Measurements from ENCODE around the gene PMS2.
"Not testable (repeated sequence)": the region's sequence is repeated elsewhere in the genome, so short reads cannot be mapped to it uniquely, and the experiment has no call there.

Gene PMS2, protein sequence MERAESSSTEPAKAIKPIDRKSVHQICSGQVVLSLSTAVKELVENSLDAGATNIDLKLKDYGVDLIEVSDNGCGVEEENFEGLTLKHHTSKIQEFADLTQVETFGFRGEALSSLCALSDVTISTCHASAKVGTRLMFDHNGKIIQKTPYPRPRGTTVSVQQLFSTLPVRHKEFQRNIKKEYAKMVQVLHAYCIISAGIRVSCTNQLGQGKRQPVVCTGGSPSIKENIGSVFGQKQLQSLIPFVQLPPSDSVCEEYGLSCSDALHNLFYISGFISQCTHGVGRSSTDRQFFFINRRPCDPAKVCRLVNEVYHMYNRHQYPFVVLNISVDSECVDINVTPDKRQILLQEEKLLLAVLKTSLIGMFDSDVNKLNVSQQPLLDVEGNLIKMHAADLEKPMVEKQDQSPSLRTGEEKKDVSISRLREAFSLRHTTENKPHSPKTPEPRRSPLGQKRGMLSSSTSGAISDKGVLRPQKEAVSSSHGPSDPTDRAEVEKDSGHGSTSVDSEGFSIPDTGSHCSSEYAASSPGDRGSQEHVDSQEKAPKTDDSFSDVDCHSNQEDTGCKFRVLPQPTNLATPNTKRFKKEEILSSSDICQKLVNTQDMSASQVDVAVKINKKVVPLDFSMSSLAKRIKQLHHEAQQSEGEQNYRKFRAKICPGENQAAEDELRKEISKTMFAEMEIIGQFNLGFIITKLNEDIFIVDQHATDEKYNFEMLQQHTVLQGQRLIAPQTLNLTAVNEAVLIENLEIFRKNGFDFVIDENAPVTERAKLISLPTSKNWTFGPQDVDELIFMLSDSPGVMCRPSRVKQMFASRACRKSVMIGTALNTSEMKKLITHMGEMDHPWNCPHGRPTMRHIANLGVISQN

DNA sequence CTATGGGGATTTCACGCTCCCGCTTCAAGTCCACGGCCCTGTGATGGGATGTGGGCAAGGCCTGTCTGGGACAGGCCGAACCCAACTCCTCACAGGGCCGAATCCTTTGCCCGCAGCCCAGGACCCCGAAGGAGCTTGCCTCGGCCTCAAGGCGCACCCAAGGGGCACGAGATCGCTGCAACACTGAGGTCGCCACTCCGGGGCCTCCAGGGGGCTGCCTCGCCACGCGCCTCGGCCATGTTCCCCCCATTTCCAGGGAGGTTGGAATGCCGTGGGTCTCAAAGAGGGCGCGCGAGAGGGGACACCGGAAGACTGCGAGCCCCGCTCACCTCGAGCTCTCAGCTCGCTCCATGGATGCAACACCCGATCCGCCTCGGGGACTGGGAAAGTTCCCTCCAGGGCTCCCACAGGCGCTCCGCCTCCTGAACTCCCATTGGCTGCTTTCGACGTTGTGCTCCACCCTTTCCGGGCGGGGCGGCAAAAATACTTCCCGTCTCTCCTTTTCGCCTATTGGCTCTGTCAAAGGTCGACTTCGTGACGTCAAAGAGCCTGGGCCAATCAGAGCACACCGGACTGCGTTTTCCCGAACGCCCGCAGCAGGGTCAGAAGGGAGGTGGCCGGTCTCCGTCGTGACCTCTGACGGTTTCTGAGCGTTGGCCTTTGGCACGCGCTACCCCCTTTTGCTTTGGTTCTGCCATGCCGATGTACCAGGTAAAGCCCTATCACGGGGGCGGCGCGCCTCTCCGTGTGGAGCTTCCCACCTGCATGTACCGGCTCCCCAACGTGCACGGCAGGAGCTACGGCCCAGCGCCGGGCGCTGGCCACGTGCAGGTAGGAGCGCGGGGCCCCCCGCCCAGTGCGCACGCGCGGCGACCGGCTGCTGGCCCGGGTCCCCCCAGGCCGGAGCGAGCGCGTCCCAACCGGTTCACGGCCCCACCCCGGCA is at the start of gene PMS2, which contains the start of gene AIMP2:
Gene PMS2 (minus strand): TSS at position 382 of the 944 bp plus-strand sequence. CDS start 30 bp downstream, at position 352.
Gene AIMP2 (plus strand): TSS at position 605 of the 944 bp plus-strand sequence. CDS start 92 bp downstream, at position 697.
- peak; percentile 96 for DNase-seq

DNA sequence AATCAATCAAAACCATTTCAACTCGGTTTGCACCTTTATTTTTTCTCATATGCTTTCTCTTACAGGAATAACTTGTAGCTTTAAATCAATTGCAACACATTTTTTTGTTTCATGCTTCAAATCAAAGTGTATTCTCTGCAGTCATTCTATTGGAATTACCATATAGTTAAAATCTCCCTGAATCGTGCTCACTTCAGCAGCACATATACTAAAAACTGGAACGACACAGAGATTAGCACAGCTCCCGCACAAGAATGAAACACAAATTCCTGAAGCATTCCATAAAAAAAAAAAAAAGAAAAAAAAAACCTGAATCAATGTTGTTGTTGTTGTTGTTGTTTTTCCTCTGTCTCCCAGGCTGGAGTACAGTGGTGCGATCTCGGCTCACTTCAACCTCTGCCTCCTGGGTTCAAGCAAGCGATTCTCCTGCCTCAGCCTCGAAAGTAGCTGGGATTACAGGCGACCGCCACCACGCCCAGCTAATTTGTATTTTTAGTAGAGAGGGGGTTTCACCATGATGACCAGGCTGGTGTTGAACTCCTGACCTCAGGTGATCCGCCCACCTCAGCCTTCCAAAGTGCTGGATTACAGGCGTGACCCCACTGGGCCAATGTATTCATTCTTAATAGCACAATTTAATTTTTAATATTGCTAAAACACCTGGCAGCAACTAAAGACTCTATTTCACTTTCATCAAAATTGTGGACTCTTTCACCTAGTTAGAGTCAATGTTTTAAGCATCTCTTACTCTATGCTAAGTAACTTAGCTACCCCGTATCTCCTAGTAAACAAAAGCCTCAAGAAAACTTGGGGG is 48.7 kb upstream of the PMS2 start:
- DNase-seq, result no peak

DNA sequence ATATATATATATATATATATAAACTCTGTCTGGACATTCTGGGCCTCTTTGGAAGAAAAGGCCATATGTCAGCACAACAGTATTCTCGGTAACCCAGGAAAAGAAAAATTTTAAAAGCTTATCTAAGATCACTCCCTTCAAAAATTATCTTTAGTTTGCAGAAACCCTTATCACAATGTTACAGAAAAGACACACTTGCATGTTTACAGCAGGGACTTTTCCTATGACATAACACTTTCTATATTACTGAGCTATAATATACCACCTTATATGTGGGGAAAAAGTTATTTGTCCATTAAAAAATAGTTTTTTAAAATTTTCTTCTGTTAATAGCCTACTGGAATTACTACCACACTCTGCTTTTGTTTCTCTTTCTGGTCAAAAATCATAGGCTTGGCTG is 47.8 kb upstream of the PMS2 start:
- DNase-seq, result no peak

DNA sequence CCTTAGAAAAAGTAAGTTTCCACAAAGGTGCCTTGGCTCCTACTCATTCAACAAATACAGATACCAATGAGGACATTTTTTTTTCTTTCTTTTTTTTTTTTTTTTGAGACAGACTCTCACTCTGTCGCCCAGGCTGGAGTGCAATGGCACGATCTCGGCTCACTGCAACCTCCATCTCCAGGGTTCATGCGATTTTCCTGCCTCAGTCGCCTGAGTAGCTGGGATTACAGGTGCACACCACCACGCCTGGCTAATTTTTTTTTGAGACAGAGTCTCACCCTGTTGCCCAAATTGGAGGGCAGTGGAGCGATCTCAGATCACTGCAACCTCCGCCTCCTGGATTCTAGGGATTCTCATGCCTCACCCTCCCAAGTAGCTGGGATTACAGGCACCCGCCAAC is 42.3 kb upstream of the PMS2 start:
- not testable (repeated sequence) for DNase-seq

DNA sequence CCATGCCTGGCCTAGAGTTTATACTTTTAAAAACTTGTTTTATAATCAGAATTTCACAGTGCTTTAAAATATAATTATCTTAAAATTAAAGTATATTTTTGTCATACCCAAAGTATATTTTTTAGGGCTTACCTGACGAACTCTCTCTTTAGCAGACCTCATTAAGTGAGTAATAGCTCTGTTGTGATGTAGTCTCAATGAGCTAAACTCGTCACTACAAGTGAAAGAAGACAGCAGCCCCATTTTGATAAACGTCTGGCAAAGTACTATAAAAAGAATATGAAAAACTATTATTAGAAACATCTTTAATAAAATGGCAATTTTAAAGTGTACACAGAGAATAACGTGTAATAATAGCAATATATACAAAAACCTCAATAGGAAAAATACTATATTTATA is 40.9 kb upstream of the PMS2 start:
- no peak for DNase-seq

DNA sequence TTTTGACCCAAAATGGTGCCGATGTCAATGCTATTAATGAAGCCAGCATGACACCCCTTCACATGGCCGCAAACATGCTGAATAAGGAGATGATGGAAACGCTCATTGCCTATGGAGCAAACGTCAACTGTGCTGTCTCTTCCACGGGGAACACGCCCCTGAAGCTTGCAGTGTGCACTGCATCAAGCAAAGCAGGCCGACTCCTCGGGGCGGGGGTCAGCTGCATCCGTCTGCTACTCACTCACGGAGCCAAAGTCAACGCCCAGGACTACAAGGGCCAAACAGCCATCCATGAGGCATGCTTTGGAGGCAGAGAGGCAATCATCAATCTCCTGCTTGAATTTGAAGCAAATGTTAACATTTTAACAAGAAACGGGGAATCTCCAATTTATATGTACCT is 26.8 kb upstream of the PMS2 start:
- no peak for DNase-seq

DNA sequence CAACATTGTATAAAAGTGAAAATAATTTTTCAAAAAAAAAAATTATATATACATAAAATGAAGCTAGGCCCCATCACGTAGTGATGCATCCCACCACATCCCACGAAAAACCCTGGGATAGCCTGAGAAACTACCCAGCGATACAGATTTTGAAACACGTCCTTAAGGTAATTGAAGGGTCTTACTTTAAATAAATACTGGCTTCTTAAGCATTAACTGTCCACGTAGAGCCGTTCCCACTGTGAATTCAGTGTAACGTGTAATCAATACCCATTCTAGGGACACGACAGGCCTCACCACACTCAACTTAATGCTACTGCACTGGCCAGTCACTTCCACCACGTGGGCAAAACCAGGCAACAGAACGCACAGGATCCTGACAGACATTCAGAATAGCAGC is 26.3 kb upstream of the PMS2 start:
- DNase-seq, result no peak

DNA sequence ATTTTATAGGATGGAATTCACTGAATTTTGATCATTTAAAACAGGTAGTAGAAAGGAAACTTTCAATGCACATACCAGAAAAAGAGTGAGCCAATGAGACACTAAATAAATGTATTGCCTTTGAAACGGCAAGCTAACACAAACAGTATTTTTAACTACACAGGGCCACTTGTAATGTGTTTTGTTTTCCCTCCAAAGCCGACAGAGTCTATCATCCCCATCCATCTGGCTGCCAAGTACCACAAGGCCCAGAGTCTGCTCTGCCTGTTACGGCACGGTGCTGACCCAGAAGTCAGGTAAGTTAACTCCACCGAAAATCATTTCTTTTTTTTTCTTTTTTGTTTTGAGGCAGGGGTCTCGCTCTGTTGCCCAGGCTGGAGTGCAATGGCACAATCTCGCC is 23.8 kb upstream of the PMS2 start:
- no peak for DNase-seq

DNA sequence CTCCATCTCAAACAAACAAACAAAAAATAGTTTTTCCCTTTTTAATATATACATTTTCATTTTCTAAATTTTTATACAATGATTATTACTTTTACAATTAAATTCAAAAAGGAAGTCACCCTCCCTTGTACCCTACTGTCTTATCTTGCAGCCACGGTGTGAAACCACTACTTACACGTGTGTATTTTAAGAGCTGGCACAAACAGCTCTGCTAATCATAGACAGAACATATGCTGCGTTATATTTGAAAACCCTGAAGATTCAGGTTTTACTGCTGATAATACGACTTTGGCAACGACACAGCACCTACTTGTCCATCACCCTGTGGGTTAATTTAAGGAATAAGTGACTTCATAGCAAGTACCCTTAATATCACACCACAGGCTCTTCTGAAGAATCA is 23.3 kb upstream of the PMS2 start:
- no peak for DNase-seq

DNA sequence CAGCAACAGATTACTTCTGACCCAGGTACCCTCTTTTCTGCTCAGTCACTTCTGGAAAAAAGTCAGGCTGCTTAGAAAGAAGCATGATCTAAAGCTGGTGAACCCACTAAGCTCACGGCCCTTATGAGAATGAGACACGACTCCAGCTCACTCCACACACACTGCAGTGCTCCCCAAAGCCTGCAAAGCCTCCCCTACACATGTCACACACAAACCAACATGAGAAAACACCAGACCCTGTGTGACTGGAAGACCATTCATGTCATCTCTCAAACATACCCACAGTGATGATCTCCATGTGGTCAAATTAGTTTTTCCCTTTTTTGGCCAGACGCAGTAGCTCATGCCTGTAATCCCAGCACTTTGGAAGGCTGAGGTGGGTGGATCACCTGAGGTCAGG is 22.7 kb upstream of the PMS2 start:
- DNase-seq, result no peak

DNA sequence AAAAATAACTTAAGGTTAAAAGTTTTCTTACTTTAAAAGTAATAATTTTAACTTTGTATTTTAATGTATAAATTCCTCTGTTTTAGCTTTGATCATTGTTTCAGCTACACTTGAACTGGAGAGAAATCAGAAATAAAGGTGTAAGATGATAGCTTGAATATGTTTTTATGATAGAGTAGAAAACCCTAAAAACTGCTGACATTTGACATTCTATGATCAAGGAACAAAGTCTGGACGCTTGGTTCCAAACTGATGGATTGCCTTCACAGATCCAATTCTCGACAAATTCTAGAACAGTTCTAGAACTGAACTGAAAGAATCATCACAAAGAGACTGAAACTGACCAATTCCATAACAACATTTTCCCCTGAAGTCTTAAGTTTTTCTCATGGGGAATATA is 22.1 kb upstream of the PMS2 start, which contains the start of gene ANKRD61:
Gene ANKRD61 (plus strand): TSS at position 389 of the 400 bp plus-strand sequence. CDS start 0 bp downstream, at position 389.
- DNase-seq, result no peak

DNA sequence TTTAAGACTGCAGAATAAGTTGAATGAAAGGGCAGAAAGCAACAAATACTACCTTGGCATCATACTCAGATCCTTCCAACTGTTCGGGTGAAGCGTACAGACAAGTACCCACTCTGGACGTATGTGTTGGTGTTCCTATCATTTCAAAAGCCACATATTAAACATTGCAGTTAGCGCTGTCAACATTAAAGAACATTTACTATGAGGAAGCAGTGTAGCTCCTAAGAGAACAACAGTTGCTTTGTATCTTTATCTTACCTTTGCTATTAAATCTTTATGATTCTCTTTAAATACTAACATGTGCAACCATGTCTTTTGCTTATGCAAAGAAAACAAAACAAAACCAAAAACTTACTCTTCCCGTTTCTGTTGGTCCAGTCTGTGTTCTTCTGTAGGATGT is 19.7 kb upstream of the PMS2 start:
- no peak for DNase-seq

DNA sequence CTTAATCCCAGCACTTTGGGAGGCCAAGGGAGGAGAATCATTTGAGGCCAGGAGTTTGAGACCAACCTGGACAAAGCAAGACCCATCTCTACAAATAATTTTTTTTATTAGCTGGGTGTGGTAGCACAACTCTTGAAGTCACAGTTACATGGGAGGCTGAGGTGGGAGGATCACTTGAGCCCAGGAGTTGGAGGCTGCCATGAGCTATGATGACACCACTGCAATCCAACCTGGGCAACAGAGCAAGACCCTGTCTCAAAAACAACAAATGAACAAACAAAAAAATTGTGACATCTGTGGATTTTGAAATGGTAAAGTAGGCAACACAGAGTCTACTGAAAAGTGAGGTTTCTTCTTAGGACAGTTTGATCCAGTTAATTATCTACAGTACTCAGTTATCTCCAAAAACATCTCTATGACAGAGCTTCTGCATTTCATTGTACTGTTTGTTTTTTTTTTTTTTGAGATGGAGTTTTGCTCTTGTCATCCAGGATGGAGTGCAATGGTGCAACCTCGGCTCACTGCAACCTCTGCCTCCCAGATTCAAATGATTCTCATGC is 19.0 kb upstream of the PMS2 start:
- no peak for DNase-seq

DNA sequence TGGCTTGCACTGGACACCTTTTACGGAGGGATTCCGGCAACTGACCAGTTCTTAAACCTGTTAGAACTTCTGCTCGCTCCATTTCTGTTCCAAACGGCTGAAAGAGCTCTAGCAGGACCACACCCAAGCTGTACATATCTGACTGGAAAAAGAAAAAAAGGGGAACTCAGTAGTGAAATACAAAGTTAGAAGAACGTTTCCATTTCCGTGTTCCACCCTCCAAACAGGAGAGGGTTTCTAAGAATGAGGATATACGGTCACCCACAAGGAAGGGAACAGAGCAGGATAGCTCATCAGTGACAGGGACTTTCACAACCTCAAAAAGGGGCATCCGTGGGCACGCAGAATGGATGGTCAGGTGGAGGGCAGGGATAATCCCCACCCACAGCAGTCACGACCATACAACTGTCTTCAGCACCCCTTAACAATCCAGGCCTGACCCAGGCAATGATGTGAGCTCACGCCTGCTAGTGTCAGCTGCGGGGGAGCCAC is 18.0 kb upstream of the PMS2 start:
- DNase-seq, result no peak

DNA sequence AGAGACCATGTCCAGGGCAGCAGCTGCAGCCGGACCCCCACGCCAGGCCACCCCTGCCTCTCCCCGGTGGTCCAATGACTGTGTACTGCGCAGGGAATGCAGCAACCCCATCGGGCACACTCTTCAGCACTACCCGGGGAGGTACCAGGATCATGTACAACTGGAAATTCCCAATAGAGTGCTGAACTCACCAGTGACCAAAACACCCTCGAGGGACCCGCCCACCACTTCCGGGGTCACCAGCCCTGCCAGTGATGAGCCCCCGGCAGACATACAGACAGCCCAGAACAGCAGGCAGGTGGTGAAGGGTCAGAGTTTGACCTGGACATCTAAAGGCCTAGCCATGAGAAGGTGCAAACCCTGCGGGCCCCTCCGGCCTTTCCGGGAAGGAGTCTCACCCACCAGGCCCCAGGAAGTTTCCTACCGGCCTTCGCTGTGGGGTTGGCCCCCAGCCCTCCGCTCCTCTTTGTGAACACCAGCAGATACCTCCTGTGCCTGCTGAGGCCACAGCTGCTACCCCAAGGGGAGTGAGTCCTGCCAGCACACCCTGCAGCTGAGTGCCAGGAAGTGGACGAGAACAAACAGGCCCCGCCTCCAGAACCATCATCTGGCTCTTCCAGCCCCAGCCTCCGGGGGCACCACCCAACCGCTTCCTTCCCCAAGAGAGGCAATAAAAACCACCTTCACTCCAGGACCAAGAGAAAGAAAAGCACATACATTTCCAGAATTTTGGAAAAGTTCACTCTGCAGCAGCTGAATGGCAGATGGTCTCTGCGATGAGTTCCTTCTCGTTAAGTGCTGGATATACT is 17.4 kb upstream of the PMS2 start:
- no peak for DNase-seq

DNA sequence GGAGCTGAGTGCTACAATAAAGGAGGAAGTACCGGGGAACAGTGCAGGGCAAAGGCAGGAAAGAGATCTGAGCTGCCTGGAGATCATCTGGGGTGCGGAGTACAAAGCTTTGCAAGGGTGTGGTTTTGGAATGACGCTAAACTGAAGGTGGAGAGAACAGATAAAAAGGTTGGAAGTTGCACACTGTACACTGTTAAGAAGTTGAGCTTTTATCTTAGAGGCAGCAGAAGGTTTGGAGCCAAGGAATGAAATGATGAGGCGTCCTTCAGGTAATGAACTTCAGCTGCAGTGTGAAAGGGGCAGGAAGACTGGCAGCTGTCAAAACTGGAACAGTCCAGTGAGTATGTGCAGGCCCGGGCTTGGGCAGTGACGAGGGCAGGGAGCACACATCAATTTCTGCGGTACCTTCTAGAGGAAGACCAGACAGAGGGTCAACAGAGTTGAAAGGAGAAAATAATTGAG is 15.2 kb upstream of the PMS2 start:
- DNase-seq, result no peak

DNA sequence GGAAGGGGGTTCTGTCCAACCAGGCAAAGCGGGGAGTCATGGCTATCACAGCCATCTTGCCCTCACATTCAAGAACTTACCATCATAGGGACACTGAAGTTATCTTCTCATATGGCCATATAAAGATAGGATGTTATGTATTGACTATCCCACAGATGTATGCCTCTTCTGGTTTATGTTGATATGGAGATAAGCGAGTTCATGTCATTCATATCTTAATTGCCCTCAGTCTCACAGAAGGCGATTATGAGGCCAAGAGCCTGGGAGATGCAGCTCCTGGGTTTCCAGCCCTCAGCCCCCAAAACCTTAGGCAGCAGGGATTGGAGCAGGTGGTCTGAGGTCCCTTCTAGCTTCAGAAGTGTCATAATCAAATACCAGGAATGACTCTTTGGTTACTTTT is 13.9 kb upstream of the PMS2 start:
- no peak for DNase-seq

DNA sequence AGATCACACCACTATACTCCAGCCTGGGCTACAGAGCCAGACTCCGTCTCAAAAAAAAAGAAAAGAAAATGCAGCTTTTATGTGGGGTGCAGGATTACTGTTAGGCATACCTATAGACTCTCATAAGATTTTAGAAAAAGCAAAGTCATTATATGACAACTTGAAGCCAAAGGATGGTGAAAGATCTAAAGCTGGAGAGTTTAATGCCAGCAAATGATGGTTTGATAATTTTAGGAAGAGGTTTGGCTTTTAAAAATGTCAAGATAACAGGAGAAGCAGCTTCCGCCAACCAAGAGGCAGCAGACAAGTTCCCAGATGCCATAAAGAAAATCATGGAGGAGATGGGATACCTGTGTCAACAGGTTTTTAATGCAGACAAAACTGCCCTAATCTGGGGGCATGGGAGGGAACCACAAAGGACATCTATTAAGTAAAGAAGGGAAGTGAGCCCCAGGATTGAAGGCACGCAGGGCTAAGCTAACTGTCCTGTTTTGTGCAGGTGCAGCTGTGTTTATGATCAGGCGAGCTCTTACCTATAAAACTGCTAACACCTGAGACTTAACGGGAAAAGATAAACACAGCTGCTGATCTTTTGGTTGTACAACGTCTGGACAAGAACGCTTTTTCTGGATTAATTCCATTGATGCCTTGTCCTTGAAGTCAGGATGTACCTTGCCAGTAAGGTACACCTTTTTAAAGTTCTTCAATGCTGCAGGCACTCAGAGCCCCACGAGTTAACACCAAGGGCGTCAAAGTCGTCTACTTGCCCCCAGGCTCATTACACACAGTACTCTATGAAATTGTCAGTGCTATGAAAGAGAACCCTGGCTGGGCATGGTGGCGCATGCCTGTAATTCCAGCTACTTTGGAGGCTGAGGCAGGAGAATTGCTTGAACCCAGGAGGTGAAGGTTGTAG is 11.8 kb upstream of the PMS2 start:
- no peak for DNase-seq

DNA sequence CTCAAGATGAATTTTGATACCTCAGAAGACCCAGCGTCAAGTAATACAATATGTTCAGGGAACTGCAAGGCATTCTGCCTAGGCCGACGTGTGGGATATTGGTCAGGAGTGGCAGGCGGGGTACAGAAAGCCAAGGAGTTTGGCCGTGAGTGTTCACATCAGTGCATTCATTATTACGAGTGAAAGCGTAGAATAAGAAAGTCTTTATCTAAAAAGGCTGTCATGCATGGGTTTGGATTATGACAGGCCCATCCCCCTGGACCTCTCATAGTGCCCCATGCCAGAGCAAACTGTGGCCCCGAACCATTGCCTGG is 7.8 kb upstream of the PMS2 start:
- DNase-seq, result no peak

Measured in NCI-H1436 (cell line).